22Rv1 (cell line): ENCODE measurements around the gene POTEI.
"Not testable (repeated sequence)": the region's sequence is repeated elsewhere in the genome, so short reads cannot be mapped to it uniquely, and the experiment has no call there.

Source experiments
- CTCF ChIP-seq: fragments of 450-650 bp; IDR thresholded peaks from 2 replicates; pipeline ENCODE4 v1.5.1; 2017; ENCODE audit warnings: mild to moderate bottlenecking
- ZFX ChIP-seq: fragments of 450-650 bp; IDR thresholded peaks from 2 replicates; pipeline ENCODE4 v1.6.1; 2017; ENCODE audit warnings: antibody characterized with exemption, borderline replicate concordance

DNA sequence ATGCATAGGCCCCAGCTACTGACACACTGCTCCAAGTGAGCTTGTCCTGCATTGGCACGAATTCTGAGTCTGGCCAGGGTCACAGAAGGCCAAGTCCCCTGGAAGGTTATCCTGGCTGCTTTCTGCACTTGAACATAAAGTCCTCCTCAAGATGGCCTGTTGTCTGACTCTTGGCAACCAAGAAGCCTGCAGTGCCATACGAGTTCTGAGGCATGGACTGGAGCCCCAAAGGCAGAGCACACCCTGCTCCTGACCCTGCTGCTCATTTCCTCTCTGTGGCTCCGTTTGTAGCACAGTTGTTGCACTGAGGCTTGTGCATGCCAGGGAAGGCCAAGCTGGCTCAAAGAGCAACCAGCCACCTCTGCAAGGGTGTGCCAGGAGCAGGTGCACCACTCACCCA lies 57.9 kb downstream of the POTEI start:
- not testable (repeated sequence) for TF ChIP-seq CTCF, ZFX
